Renal cortex interstitium (tissue), 11 donors: ENCODE data around the gene PEAK3. TPM values are rescaled to one million over a fixed set of nuclear protein-coding genes. Genes with fewer than 3 reads are reported as not detected.

Source experiments
- DNase-seq, 11 donors: peaks; one replicate each; pipeline ENCODE4 v3.0.0-alpha.2; 2013; ENCODE audit warnings: low read depth in 9 of 11, low spot score in 4 of 11; ENCODE audit errors: extremely low read depth in 1 of 11
- polyA plus RNA-seq, 3 donors: library from polyadenylated mRNA; unstranded; fragments of 120-200 nt; gene quantifications; one replicate each; pipeline ENCODE4 v1.2.1, GENCODE V29; 2013; ENCODE audit not compliant: insufficient read length in 3 of 3

The PEAK3 gene
- polyA plus RNA-seq, 3 donors = 0.09 to 0.17 (median 0.12) TPM

DNA sequence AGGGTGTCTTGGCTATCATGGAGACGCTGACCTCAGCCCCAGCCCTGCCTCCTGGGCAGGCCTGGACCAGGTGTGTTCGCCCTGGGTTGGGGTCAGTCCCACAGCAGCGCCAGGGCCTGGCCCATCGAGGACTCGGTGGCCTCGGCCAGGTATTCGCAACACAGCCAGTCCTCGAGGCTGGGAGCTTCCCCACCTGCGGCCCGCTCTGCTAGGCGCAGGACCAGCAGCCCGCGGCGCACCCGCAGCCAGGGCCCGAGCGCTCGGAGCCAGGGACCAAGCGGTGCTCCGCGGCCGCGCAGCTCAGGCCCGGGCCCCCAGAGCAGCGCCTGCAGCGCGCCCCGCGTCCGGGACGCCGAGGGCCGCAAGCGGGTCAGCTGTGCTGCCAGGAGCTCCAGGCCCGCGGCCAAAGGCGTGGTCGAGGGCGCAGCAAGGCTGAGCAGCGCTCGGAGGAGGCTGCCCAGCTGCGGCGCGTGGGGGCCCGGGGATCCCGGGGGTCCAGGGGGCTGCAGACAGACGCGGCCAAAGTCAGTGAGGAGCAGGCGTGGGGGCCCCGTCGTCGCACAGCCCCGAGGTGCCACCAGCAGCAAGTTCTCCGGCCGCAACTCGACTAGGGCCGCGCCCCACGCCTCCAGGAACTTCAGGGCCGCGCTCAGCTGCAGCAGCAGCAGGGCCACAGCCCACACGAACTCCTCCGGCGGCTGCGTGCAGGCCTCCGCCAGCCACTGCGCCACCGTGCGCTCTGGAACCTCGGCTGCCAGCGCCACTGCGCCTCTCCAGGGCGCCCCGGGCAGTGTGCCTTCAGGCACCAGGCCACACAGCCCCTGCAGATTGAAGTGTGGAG, 6.2 kb downstream of the PEAK3 start:
- DNase-seq = no peak

- DNase-seq = no peak
These were observed 6.9 kb downstream of the PEAK3 start for GRCh38 chr19:2274931-2275535.

DNA sequence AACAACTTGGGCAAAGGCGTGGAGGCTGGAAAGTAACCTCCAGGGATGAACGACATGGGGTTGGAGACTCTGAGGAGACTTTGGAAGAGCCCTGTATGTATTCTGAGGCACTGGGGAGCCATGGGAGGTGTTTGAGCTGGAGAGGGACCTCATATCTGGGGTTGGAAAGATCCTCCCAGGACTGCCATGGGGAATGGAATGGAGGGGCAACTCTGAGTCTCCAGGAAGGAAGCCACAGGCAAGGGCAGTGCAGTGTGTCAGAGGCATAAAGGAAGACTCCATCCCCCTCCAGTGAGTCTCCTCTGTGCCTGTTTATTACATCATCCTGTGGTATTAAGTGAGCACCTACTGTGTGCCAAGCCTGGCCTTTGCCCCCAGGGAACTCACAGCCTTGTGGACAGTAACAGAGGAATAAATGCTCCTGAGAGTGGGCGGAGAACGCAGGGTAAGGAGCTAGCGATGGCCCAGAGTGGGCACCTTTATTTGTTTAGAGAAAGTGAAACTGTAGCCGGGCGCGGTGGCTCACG, 7.7 kb downstream of the PEAK3 start:
- DNase-seq = no peak

DNA sequence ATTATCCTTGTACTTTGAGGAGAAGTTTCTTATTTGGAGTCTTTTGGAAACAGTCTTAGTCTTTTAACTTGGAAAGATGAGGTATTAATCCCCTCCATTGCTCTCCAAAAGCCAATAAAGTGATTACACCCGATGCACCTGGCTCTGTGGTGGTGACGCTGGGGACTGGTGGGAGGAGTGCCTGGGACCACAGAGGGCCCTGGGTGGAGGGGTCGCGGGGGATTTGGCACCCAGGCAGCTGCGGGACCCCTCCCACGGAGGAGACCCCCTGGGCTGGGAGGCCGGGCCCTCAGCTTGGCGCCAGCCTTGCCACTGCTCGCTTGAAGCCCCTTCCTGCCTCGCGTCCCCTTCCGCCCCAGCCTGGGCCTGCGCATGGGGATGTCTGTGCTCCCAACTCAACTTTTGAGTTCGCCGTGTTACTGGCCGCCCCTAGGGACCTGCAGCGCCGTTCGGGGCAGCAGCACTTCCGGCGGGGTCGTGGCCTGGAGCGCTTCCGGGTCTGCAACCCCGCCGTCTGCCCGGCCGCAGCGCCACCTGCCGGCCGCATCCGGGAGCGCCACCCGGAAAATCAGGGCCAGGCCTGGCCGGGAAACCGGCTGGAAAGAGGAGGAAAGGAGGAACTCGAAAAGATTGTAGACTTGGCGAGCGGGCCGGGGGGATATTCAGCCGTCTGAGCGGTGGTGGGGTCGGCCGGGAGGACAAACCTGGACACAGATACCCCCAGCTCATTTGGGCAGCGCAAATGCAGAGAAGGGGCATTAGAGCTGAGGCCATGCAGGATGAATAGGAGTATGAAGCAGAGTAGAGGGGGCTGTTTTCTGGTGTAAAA, 8.4 kb downstream of the PEAK3 start:
- peak in 1 of 11 donors; percentile 52 for DNase-seq

DNA sequence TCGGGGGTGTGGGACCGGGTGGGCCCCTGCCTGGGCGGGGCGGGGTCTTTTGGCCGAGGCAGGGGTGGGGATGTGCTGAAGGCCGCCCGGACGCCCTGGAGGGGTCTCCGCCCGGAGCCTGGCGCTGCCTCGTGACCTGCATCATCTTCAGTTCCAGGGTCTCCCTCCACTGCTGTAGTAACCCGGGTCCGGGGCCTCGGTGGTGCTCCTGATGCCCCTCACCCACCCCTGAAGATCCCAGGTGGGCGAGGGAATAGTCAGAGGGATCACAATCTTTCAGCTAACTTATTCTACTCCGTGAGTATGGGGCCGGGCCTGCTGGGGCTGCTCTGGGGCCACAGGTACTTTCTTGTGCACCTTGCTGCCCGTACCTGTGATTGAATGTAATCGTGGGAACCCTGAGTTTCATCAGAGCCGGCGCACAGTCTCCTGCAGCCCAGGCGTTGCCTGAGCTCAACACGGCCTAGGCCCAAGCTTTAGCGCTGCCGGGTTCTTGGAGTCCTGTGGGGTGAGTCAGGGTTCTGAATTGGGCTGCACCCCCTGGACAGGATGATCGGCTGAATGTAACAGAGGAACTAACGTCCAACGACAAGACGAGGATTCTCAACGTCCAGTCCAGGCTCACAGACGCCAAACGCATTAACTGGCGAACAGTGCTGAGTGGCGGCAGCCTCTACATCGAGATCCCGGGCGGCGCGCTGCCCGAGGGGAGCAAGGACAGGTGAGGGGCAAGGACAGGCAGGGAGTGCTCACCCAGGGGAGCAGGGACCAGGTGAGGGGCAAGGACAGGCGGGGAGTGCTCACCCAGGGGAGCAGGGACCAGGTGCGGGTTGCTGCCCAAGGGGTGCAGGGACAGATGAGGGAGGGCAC, 10.5 kb downstream of the PEAK3 start:
- DNase-seq = no peak

- DNase-seq = no peak
These were observed 11.3 kb downstream of the PEAK3 start for GRCh38 chr19:2270423-2271233.

- DNase-seq = no peak
These were observed 11.9 kb downstream of the PEAK3 start for GRCh38 chr19:2270157-2270422.

- DNase-seq = peak; percentile 85 to 97 (median 93)
These were observed 12.5 kb downstream of the PEAK3 start for GRCh38 chr19:2269244-2270156.

DNA sequence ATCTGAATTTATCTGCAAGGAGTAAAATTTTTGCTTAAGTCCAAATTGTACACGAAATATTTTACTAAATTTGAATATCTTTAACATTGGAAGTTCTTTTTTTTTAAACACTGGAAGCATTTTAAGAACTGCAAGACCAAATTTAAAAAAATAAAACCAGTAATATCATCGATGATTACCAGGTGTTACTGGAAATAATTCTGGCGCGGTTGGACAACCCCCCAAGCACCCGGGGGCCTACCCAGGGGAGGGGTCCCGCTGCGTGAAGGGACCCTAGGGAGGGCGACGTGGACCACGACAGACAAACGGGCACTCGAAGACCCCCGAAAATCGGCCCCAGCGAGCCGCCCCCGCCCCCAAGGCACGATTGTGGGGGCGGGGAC, 13.1 kb downstream of the PEAK3 start:
- DNase-seq = no peak

DNA sequence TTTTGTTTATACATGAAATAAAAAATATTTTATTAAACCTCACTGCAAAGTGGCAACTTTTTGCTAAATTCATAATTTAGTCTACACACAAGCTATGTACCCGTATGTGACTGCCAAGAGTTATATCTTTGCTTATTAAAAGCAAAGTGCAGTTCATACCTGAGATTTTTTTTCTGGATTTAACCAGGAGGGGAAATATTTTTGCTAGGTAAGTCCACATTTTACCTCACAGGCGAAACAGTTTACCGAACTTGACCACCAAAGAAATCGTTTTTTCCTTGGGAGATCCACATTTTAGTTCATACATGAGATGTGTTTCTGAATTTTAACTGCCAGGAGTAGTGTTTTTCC, 13.5 kb downstream of the PEAK3 start:
- no peak for DNase-seq

GRCh38 chr19:2266183-2266993, 15.6 kb downstream of the PEAK3 start:
- DNase-seq = no peak

DNA sequence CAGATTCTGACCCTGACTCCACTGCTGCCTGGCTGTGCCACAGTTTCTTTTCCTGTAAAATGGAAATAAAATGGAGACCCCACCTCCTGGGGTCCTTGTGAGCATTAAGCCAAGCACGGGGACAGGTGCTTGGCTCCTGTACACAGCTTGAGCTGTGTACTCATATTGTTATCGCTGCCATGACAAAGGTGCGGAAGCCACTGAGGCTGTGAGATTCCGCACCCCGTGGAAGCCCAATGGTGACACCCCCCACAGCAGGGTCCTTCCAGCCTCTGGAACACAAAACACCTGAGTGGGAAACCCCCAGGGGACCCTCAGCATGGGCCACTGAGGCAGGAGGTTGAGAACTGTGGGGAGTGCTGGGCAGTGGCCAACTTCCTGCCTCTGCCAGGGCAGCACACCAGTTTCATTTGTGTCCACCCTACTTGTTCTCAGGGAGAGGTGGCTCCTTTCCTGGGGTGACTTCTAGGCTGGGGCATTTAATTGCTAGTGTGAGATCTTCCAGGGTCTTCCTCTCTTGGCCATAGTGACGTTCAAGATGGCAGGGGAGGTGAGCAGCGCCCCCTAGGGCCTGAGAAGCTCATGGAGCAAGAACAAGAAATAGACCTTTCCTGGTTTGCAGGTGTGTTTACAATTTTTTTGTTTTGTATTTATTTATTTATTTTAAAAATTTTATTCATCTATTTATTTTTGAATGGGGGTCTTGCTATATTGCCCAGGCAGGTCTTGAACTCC, 20.4 kb downstream of the PEAK3 start:
- no peak for DNase-seq

DNA sequence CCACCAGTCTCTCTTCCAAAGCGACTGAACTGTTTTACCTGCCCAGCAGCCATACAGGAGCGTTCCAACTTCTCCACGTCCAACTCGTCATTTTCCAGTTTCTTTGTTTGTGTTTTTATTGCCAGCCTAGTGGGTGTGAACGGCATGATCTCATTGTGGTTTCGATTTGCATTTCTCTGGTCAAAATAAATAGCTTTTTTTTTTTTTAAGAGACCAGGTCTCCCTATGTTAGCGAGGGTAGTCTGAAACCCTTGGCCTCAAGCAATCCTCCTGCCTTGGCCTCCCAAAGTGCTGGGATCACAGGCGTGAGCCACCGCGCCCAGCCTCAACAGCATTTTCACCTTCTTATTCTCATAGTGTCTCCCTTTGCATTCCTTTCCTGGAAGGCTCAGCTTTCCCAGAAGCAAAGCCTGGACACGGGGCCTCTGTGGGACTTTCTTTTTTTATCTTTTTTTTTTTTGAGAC, 21.6 kb downstream of the PEAK3 start:
- DNase-seq = no peak

DNA sequence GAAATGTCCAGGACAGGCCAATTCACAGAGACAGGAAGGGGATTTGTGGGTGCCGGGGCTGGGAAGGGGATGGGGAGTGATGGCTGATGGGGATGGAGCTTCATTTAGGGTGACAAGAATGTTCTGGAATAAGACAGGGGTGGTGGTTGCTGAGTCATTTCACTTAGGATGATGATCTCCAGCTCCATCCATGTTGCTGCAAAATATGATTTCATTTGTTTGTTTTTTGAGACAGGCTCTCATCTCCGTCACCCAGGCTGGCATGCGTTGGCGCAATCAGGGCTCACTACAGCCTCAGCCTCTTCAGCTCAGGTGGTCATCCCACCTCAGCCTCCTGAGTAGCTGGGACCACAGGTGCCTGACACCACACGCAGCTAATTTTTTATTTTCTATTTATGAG, 22.6 kb downstream of the PEAK3 start:
- DNase-seq = no peak

GRCh38 chr19:2255982-2256685, 25.8 kb downstream of the PEAK3 start, which contains the start of gene JSRP1:
TSS of gene JSRP1 (minus strand) at chr19:2256417. CDS start at chr19:2255314, 1,103 bp downstream.
- no peak for DNase-seq
